ENCODE data around the gene HCRTR1. TPM values are rescaled to one million over a fixed set of nuclear protein-coding genes. Genes with fewer than 3 reads are reported as not detected.

HCRTR1 gene
- total and polyA plus RNA-seq, 3 donors from 2014 or later = 0.19 to 0.31 TPM; not detected in 1

- no peaks in the 10 kb centered on the region for H3K9me3 ChIP-seq
- no peaks in the 10 kb centered on the region for H3K36me3 ChIP-seq (ENCODE audit: low read depth, missing control alignments)
These were observed 37.6 kb downstream of the HCRTR1 start for GRCh38 chr1:31655104-31655503.

GRCh38 chr1:31655756-31656155 lies 38.3 kb downstream of the HCRTR1 start:
- WGBS, 2 donors = 73 to 86% methylated on average over 4 of the region's 4 CpGs
- no peak for DNase-seq
- intact Hi-C loops (cut with DNase I; ENCODE audit: low total_unique reads) = no loop called here
- no peak for TF ChIP-seq CTCF (IDR thresholded peaks at IDR 0.05)
- Histone ChIP-seq H3K27ac (no peak overlapping the region), H3K4me3 (no peak overlapping the region), H3K36me3 (ENCODE audit: low read depth, missing control alignments) (no peaks in the 10 kb centered on the region), H3K9me3 (no peaks in the 10 kb centered on the region), H3K4me1 (peaks cover 7% of the 10 kb centered on the region), H3K27me3 (no peaks in the 10 kb centered on the region)

More at GRCh38 chr1:31655104-31655503, 37.6 kb downstream of the HCRTR1 start:
- H3K27me3 ChIP-seq = no peaks in the 10 kb centered on the region
- H3K4me3 ChIP-seq = no peak overlapping the region
- peaks cover 10% of the 10 kb centered on the region for H3K4me1 ChIP-seq
- H3K27ac ChIP-seq = no peak overlapping the region
- intact Hi-C loops (cut with DNase I; ENCODE audit: low total_unique reads) = no loop called here
- DNase-seq = no peak
- TF ChIP-seq CTCF (IDR thresholded peaks at IDR 0.05) (no peak), POLR2A (IDR thresholded peaks at IDR 0.05) (no peak)
- 85 to 94% methylated on average over 2 to 6 of the region's 6 CpGs for WGBS, 2 donors

- intact Hi-C loops (cut with DNase I; ENCODE audit: low total_unique reads) = no loop called here
- no peaks in the 10 kb centered on the region for H3K27me3 ChIP-seq
- H3K4me3 ChIP-seq = no peak overlapping the region
- no peaks in the 10 kb centered on the region for H3K9me3 ChIP-seq
- H3K27ac ChIP-seq = no peak overlapping the region
- H3K36me3 ChIP-seq (ENCODE audit: low read depth, missing control alignments) = no peaks in the 10 kb centered on the region
- TF ChIP-seq CTCF (IDR thresholded peaks at IDR 0.05) (no peak), POLR2A (IDR thresholded peaks at IDR 0.05) (no peak)
- H3K4me1 ChIP-seq = peaks cover 4% of the 10 kb centered on the region
- 62 to 71% methylated on average over 7 to 14 of the region's 14 CpGs for WGBS, 2 donors
- no peak for DNase-seq
These were observed 39.7 kb downstream of the HCRTR1 start for GRCh38 chr1:31657020-31657804.

- 86% methylated on average over 12 of the region's 12 CpGs for WGBS, 2 donors
- Histone ChIP-seq H3K36me3 (ENCODE audit: low read depth, missing control alignments) (no peaks in the 10 kb centered on the region), H3K4me1 (peaks cover 4% of the 10 kb centered on the region), H3K9me3 (no peaks in the 10 kb centered on the region), H3K27me3 (no peaks in the 10 kb centered on the region), H3K4me3 (no peak overlapping the region), H3K27ac (no peak overlapping the region)
- DNase-seq = no peak
- TF ChIP-seq POLR2A (IDR thresholded peaks at IDR 0.05) = no peak
- TF ChIP-seq CTCF (IDR thresholded peaks at IDR 0.05) = no peak
- intact Hi-C loops (cut with DNase I; ENCODE audit: low total_unique reads) = no loop called here
These were observed 40.6 kb downstream of the HCRTR1 start for GRCh38 chr1:31657972-31658510.
